HCT116 (cell line): ENCODE results near the gene FCHO1.

ENCODE experiments used
- CTCF ChIP-seq, 3 experiments: fragments of 200-600 bp in 1 of 3; sonication (generic) in 1 of 3; IDR thresholded peaks in 2 of 3; conservative IDR thresholded peaks in 1 of 3; 2 replicates each; pipeline ENCODE4 v1.5.1; 2012 to 2017; ENCODE audit warnings: low read depth in 2 of 3, low read length in 2 of 3, antibody characterized with exemption in 1 of 3, borderline replicate concordance in 1 of 3, control low read depth in 1 of 3, mild to moderate bottlenecking in 1 of 3, mixed read lengths in 1 of 3, mixed run types in 1 of 3, moderate library complexity in 1 of 3; ENCODE audit not compliant: insufficient read depth in 1 of 3
- MAX ChIP-seq: IDR thresholded peaks from 2 replicates; pipeline ENCODE4 v1.6.1; 2012
- POLR2A ChIP-seq: IDR thresholded peaks from 2 replicates; pipeline ENCODE4 v1.7.0; 2011; ENCODE audit warnings: borderline replicate concordance; ENCODE audit not compliant: insufficient read depth, insufficient read length; ENCODE audit errors: extremely low read depth
- POLR2AphosphoS5 ChIP-seq: IDR thresholded peaks from 2 replicates; pipeline ENCODE4 v1.6.1; 2011; ENCODE audit warnings: mild to moderate bottlenecking, low read depth, low read length, moderate library complexity
- RAD21 ChIP-seq: IDR thresholded peaks from 2 replicates; pipeline ENCODE4 v1.6.1; 2012; ENCODE audit warnings: low read depth, mild to moderate bottlenecking
- REST ChIP-seq: IDR thresholded peaks from 2 replicates; pipeline ENCODE4 v1.6.1; 2012; ENCODE audit warnings: low read depth
- SP1 ChIP-seq: IDR thresholded peaks from 2 replicates; pipeline ENCODE4 v1.6.1; 2012; ENCODE audit warnings: low read depth
- TCF7L2 ChIP-seq: IDR thresholded peaks from 2 replicates; pipeline ENCODE4 v1.7.0; 2011; ENCODE audit warnings: borderline replicate concordance, inconsistent platforms; ENCODE audit not compliant: insufficient read depth, insufficient read length; ENCODE audit errors: extremely low read depth
- ZNF274 ChIP-seq: fragments of 200-500 bp; sonication (Bioruptor generic); IDR thresholded peaks from 2 replicates; pipeline ENCODE4 v1.6.1; 2014; ENCODE audit warnings: mild to moderate bottlenecking, low read depth, low read length, inconsistent platforms

- TF ChIP-seq RAD21 (no peak), TCF7L2 (no peak), MAX (no peak), POLR2AphosphoS5 (no peak), POLR2A (no peak), CTCF (IDR thresholded peaks at IDR 0.05 in 2 of 3, conservative IDR thresholded peaks at IDR 0.05 in 1 of 3; ENCODE audit: borderline replicate concordance in 1 of 3, insufficient read depth in 1 of 3, low read depth in 2 of 3, low read length in 2 of 3) (no peak), REST (no peak), SP1 (no peak), ZNF274 (no peak)
These were observed 80.2 kb downstream of the FCHO1 start for GRCh38 chr19:17831419-17831888.
